Left cardiac atrium (tissue), 4 donors: ENCODE results near the gene SLC9A1. TPM values are rescaled to one million over a fixed set of nuclear protein-coding genes. Genes with fewer than 3 reads are reported as not detected.
A peak's percentile ranks its signal among the peaks of the same experiment; 100 is the strongest.

Experiments
- ATAC-seq, 2 donors: fragments of 200-7000 bp; cut with Tn5 transposase; one replicate each; pipeline ENCODE4 v1.9.1; 2020; ENCODE audit warnings: mild to moderate bottlenecking in 2 of 2, moderate library complexity in 2 of 2
- DNase-seq: peaks from one replicate; pipeline ENCODE4 v3.0.0-alpha.2; 2020
- intact Hi-C, 2 donors: fragments of 100-400 bp; cut with DNase I; formaldehyde crosslinking; loops; one replicate each; pipeline versions ENCODE4 v1.14.1 to v1.15.1; 2022 to 2023
- total RNA-seq, 2 donors: library from RNA; stranded (reverse); fragmentation: NEBNext Ultra II Directional; extraction: Animal tissue kit (Norgen Biotek cat#: 25700); gene quantifications; one replicate each; pipeline ENCODE4 v1.2.1, GENCODE V29; 2021
- donor health status: DM: no; HTN: yes; CAD: no.
- donor health status: DM: no; HTN: yes; CAD: no; lungs with severe emphysema.
- donor health status: DM: yes; HTN: yes; CAD: no.
- donor health status: Dilated cardiomyopathy.

The SLC9A1 gene
- total RNA-seq, 2 donors from 2014 or later = 17.4 to 37.3 TPM

GRCh38 chr1:27153549-27153886 lies 1.4 kb downstream of the SLC9A1 start:
- peak; percentile 4 to 17 for ATAC-seq
- intact Hi-C loops = loop anchor here in 1 of 2 donors (5.0 kb wide), 1 partner anchor 36 kb away; no protein-coding TSS in a partner anchor
- DNase-seq = no peak

GRCh38 chr1:27152829-27153548 lies 1.9 kb downstream of the SLC9A1 start:
- DNase-seq (no peak), ATAC-seq (no peak)
- intact Hi-C loops = loop anchor here in 1 of 2 donors (5.0 kb wide), 1 partner anchor 36 kb away; no protein-coding TSS in a partner anchor

- intact Hi-C loops = loop anchor here in 1 of 2 donors (5.0 kb wide), 1 partner anchor 35 kb away; no protein-coding TSS in a partner anchor
- ATAC-seq (peak; percentile 45 to 48), DNase-seq (peak; percentile 42)
Observed at GRCh38 chr1:27152004-27152828, 2.7 kb downstream of the SLC9A1 start.

- no peak for ATAC-seq
- DNase-seq = no peak
- intact Hi-C loops = loop anchor here in 1 of 2 donors (5.0 kb wide), 1 partner anchor 33 kb away; no protein-coding TSS in a partner anchor
Observed at GRCh38 chr1:27150641-27151040, 4.3 kb downstream of the SLC9A1 start.

- intact Hi-C loops = loop anchor here in 1 of 2 donors (5.0 kb wide), 1 partner anchor 33 kb away; no protein-coding TSS in a partner anchor
- DNase-seq (no peak), ATAC-seq (no peak)
Observed at GRCh38 chr1:27150183-27150582, 4.7 kb downstream of the SLC9A1 start.

- DNase-seq (no peak), ATAC-seq (no peak)
- intact Hi-C loops = loop anchor here in 1 of 2 donors (5.0 kb wide), 1 partner anchor 32 kb away; no protein-coding TSS in a partner anchor
Observed at GRCh38 chr1:27149762-27150113, 5.2 kb downstream of the SLC9A1 start.

GRCh38 chr1:27149084-27149761 lies 5.7 kb downstream of the SLC9A1 start:
- intact Hi-C loops = no loop called here
- DNase-seq = no peak
- peak; percentile 17 to 24 for ATAC-seq

- ATAC-seq (no peak), DNase-seq (no peak)
- intact Hi-C loops = no loop called here
Observed at GRCh38 chr1:27148591-27148990, 6.3 kb downstream of the SLC9A1 start.

GRCh38 chr1:27147842-27148518 lies 6.9 kb downstream of the SLC9A1 start:
- DNase-seq (no peak), ATAC-seq (no peak)
- intact Hi-C loops = no loop called here

- intact Hi-C loops = no loop called here
- DNase-seq = no peak
- ATAC-seq = peak; percentile 6 to 80
Observed at GRCh38 chr1:27145934-27146354, 9.0 kb downstream of the SLC9A1 start.

GRCh38 chr1:27144920-27145661 lies 9.8 kb downstream of the SLC9A1 start:
- no peak for DNase-seq
- ATAC-seq = peak; percentile 38 to 71
- intact Hi-C loops = no loop called here

- no peak for ATAC-seq
Observed at GRCh38 chr1:27144049-27144748, 10.7 kb downstream of the SLC9A1 start.

GRCh38 chr1:27143401-27143800 lies 11.5 kb downstream of the SLC9A1 start:
- peak; percentile 32 to 50 for ATAC-seq
- intact Hi-C loops = no loop called here
- no peak for DNase-seq

More at GRCh38 chr1:27144049-27144748, 10.7 kb downstream of the SLC9A1 start:
- intact Hi-C loops = no loop called here
- no peak for DNase-seq

GRCh38 chr1:27142464-27142863 lies 12.5 kb downstream of the SLC9A1 start:
- intact Hi-C loops = no loop called here
- DNase-seq = no peak
- ATAC-seq = no peak

GRCh38 chr1:27141266-27142003 lies 13.5 kb downstream of the SLC9A1 start:
- DNase-seq = no peak
- ATAC-seq = no peak

GRCh38 chr1:27139980-27140379 lies 14.9 kb downstream of the SLC9A1 start:
- ATAC-seq (no peak), DNase-seq (no peak)
- intact Hi-C loops = no loop called here

More at GRCh38 chr1:27141266-27142003, 13.5 kb downstream of the SLC9A1 start:
- intact Hi-C loops = no loop called here

GRCh38 chr1:27138927-27139326 lies 16.0 kb downstream of the SLC9A1 start:
- ATAC-seq (no peak), DNase-seq (no peak)
- intact Hi-C loops = no loop called here
